AG09319 (cell line): ENCODE results near the gene MBD5.

Source experiments
- DNase-seq: peaks from one replicate; pipeline ENCODE4 v3.0.0-alpha.2; 2010; ENCODE audit warnings: low read depth; ENCODE audit errors: extremely low read depth
- TF ChIP-seq, protein P1 (sequence below): IDR thresholded peaks from 2 replicates; pipeline ENCODE4 v1.5.1; 2011; ENCODE audit warnings: low read depth, mild to moderate bottlenecking, inconsistent platforms, low read length, moderate library complexity

Gene MBD5

DNA sequence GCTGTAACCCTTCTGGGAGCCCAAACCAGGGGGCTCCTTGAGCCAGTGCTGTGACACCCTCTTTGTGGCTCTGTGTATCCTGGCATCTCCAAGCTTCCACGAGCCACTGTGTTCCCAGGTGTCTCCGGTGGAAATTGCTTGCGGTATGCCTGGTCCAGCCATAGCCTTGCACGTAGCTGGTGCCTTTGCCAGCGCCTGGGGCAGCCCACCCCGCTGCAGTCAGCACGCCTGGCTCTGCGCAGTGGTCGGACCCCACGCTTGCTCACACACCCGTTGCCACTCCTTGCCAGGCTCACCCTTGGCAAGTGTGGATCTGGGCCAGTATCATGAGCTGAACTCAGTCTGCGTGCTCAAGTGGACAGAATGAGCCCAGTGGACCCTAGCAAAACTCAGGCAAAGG, 152.3 kb downstream of the MBD5 start:
- DNase-seq = no peak
- TF ChIP-seq, protein P1, sequence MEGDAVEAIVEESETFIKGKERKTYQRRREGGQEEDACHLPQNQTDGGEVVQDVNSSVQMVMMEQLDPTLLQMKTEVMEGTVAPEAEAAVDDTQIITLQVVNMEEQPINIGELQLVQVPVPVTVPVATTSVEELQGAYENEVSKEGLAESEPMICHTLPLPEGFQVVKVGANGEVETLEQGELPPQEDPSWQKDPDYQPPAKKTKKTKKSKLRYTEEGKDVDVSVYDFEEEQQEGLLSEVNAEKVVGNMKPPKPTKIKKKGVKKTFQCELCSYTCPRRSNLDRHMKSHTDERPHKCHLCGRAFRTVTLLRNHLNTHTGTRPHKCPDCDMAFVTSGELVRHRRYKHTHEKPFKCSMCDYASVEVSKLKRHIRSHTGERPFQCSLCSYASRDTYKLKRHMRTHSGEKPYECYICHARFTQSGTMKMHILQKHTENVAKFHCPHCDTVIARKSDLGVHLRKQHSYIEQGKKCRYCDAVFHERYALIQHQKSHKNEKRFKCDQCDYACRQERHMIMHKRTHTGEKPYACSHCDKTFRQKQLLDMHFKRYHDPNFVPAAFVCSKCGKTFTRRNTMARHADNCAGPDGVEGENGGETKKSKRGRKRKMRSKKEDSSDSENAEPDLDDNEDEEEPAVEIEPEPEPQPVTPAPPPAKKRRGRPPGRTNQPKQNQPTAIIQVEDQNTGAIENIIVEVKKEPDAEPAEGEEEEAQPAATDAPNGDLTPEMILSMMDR = no peak

DNA sequence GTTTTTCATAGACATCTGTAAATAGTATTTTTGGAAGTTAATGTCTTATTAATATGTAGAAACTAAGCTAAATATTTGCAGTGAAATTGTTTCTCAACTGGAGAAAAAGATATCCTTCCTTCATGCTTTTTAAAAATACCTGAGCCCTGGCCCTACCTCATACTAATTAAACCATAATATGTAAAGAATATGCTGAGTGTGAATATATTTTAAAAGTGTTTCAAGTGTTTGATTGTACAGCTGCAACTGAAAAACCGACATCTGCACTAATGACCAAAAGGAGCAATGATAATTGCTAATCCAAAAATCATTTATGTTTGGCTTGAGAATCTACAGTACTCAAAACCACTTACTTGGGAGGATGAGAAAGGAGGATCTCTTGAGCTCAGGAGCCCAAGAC, 156.7 kb downstream of the MBD5 start:
- DNase-seq = no peak
- TF ChIP-seq, protein P1 = no peak

DNA sequence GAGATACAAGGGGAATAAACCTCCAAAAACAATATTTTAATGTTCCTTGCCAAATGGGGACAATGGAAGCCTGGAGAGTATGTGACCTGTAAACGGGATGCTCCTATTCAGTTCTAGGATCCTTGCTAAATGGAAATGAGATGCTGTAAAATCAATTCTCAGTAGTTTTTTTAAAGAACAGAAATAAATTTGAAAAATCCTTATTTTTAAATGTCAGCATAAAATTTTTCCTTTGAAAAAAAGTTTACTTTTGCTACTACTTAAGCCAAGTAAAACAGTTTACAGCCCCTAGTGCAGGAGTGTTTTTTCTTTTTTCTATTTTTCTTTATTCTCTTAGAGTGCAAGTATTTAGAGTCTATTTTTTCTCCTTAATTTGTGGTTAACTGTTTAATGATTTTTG, 158.8 kb downstream of the MBD5 start:
- TF ChIP-seq, protein P1 = no peak
- DNase-seq = no peak

DNA sequence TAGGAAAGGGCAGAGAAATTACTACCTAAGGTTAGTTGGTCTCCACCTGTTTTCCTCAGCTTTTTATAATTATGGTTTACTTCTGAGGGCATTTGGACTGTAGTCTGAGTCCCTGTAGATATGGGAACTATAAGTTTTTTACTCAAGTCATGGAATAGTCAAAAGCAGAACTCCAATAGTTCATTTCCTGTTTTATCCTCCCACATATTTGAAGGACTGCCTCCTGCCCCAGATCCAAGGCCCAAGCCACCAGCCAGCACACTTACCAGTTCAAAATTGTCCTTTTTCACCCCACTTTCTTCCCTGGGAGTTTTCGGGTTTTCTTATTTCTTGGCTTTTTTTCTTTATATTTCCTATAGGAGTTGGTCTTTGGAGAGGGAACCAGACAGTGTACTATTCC, 164.1 kb downstream of the MBD5 start:
- TF ChIP-seq, protein P1 = no peak
- DNase-seq = no peak

DNA sequence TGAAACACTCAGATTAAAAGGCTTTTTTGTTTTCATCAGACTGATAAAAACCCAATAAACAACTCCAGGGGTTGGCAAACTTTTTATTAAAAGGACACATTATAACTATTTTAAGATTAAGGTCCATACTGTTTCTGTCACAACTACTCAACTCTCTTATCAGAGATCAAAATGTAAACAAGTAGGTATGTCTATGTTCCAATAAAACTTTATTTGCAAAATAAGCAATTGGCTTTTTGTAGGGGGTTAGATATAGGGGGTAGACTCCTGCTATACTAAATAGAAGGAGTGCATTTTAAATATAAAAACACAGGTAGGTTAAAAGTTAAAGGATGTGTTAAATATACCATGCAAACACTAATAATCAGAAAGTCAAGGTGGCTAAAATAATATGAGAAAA, 174.0 kb downstream of the MBD5 start:
- DNase-seq = no peak

DNA sequence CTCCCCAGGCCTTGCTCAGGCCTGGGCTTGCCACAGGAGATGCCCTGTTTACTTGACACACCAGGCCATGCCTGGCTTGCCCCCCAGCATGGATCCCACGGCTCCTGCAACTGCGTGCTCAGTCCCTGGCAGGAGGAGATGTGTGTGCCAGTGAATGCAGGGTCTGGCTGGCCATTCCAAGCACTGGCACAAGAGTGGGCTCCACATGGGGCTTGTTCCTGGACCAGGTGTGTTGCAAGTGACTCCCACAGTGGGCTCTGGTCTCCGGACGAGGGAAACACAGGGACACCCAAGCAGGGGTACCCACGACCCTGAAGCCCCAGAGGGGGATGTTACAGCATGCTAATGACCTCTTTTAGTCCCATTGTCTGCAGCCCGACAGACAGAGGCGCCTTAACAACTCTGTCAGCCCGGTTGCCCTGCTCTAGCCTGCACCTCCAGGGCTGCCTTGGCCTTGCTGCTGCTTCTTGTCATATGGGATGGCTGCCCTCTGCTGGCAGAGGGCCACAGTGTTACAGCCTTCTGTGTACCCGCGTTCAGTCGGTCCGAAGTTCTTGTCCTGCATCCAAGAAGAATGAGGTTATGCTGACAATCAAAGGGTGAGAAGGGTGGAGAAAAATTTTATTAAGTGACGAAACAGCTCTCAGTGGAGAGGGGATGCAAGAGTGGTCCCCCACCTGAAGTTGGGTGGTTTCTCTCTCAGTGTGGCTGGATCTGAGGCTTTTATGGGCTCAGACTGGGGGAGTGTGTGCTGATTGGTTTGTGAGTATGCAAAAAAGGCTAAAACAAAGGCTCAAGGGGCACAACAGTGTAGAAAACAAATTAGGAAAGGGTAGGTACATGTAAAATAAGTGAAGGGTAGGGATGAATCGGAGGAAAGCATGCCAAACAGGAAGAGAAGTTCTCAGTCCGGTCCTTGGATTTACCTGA, 180.4 kb downstream of the MBD5 start:
- peak; percentile 0 for DNase-seq
- TF ChIP-seq, protein P1 = peak; percentile 24

More for the DNA sequence above, 174.0 kb downstream of the MBD5 start:
- TF ChIP-seq, protein P1 = no peak

DNA sequence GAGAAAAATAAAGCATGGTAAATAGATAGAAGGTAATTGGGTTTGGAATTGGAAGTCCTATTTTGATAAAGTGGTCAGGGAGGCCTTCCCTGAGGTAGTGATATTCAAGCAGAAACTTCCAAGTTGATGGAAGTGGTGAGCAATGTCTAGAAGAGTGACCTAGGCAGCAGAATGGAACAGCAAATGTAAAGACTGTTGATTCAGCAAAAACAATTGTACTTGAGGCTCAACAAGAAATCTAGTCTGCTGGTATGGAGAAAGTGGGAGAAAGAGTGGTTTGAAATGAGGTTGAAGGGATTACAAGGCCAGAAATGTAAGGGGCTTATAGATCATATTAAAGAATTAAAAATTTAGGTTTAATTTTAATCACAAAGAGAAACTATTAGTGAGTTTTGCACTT, 181.3 kb downstream of the MBD5 start:
- TF ChIP-seq, protein P1 = no peak
- DNase-seq = no peak
